ENCODE results near the gene SLC39A11.
A peak's percentile ranks its signal among the peaks of the same experiment; 100 is the strongest.

GRCh38 chr17:72826602-72827001, 265.9 kb downstream of the SLC39A11 start:
- TF ChIP-seq CTCF (conservative IDR thresholded peaks at IDR 0.05 in 1 of 2, IDR thresholded peaks at IDR 0.05 in 1 of 2; ENCODE audit: extremely low read depth in 1 of 2, insufficient read depth in 1 of 2, low read depth in 1 of 2, low read length in 2 of 2) (peak in 1 of 2 donors; percentile 40), EZH2 (IDR thresholded peaks at IDR 0.05; ENCODE audit: borderline replicate concordance, low read length) (no peak)
